ENCODE data around the gene SERPINA5.

DNA sequence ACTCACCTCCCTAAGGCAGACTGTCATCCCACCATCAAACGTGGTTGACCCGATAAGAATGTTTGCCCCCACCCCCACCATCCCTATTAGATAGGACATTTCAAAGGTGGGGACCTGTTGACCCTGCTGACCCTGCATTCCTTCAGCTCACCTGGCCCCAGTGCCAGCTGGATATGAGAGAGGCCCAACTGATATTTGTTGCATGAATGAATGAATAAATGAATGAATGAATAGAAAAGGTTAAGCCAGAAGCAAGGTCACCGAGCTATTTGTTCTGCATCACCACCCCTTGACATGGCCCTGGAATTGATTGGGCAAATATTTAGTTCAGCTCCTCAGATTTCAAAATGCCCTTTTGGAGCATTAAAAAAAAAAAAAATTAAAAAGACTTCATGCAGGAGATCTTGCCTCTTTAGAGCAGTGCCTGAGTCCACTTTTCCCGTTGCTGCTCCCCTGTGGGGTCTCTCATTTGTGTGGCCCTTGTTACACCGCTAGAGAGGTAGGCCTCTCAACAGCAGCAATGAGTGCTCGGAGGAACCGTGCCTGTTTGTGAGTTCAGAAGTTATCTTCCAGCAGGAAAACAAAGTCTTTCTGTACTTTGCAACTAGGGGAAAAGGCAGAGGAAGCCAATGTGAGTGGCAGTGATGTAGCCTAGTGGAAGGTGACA is 8.5 kb upstream of the SERPINA5 start:
- TF ChIP-seq, protein P1, sequence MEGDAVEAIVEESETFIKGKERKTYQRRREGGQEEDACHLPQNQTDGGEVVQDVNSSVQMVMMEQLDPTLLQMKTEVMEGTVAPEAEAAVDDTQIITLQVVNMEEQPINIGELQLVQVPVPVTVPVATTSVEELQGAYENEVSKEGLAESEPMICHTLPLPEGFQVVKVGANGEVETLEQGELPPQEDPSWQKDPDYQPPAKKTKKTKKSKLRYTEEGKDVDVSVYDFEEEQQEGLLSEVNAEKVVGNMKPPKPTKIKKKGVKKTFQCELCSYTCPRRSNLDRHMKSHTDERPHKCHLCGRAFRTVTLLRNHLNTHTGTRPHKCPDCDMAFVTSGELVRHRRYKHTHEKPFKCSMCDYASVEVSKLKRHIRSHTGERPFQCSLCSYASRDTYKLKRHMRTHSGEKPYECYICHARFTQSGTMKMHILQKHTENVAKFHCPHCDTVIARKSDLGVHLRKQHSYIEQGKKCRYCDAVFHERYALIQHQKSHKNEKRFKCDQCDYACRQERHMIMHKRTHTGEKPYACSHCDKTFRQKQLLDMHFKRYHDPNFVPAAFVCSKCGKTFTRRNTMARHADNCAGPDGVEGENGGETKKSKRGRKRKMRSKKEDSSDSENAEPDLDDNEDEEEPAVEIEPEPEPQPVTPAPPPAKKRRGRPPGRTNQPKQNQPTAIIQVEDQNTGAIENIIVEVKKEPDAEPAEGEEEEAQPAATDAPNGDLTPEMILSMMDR (IDR thresholded peaks at IDR 0.05; ENCODE audit: control extremely low read depth in 1 of 3, insufficient read depth in 1 of 3, low read depth in 1 of 3, low read length in 3 of 3): no peak
- TF ChIP-seq TBP (IDR thresholded peaks at IDR 0.05; ENCODE audit: low read depth, low read length) (no peak), EZH2 (IDR thresholded peaks at IDR 0.05; ENCODE audit: low read depth, low read length, severe bottlenecking) (no peak), JUN (IDR thresholded peaks at IDR 0.05; ENCODE audit: low read depth, low read length) (no peak), JUND (IDR thresholded peaks at IDR 0.05; ENCODE audit: low read length) (no peak), RFX5 (IDR thresholded peaks at IDR 0.05; ENCODE audit: borderline replicate concordance, low read depth, low read length) (no peak), YY1 (IDR thresholded peaks at IDR 0.05; ENCODE audit: low read depth, low read length) (no peak), EGR1 (IDR thresholded peaks at IDR 0.05; ENCODE audit: borderline replicate concordance, low read depth, low read length) (no peak)

Measured in H1 (cell line).